HCT116 (cell line): Measurements from ENCODE around the gene ELP5. TPM values are rescaled to one million over a fixed set of nuclear protein-coding genes. Genes with fewer than 3 reads are reported as not detected.

Experiments used
- ATAC-seq: fragments of 200-7000 bp; cut with Tn5 transposase; 2 replicates; pipeline ENCODE4 v1.9.1; 2020; ENCODE audit warnings: mild to moderate bottlenecking, moderate library complexity
- BruUV-seq: library from RNA; stranded (reverse); fragments of 400-500 nt; replicated peaks from 2 replicates; lab custom pipeline; 2021; lab: Mats Ljungman, UMichigan
- CTCF ChIA-PET: fragments of 300-600 bp; sonication (Branson Sonifier 250); formaldehyde crosslinking; loops from one replicate; lab custom pipeline; 2021; ENCODE audit warnings: antibody characterized with exemption; lab: Charles Lee
- POLR2A ChIA-PET: fragments of 300-600, 350-600 bp; sonication (Branson Sonifier 250); formaldehyde crosslinking; loops from one replicate; lab custom pipeline; 2021; ENCODE audit warnings: antibody characterized with exemption; lab: Charles Lee
- RAD21 ChIA-PET, 2 experiments: fragments of 300-600 bp; sonication (Branson Sonifier 250); formaldehyde crosslinking; loops; one replicate each; lab custom pipeline; 2023; ENCODE audit warnings: low total read pairs in 2 of 2; ENCODE audit not compliant: uncharacterized antibody in 2 of 2, unreplicated experiment in 2 of 2, low non-redundant PET in 1 of 2; lab: Charles Lee
- DNase-seq: peaks from one replicate; pipeline ENCODE4 v3.0.0-alpha.2; 2010; ENCODE audit warnings: low read depth, low spot score
- H2AFZ ChIP-seq: fragments of 200-600 bp; shearing (Covaris generic), sonication (generic); 2 replicates; pipeline ENCODE4 v1.6.1; 2017; ENCODE audit warnings: low read depth, mixed run types, mixed read lengths, antibody characterized with exemption, low read length; ENCODE audit not compliant: poor library complexity, severe bottlenecking
- H3K27ac ChIP-seq: 2 replicates; pipeline ENCODE4 v1.5.1; 2012; ENCODE audit warnings: low read depth, low read length
- H3K27me3 ChIP-seq: fragments of 200-600 bp; sonication (generic); 2 replicates; pipeline ENCODE4 v1.6.1; 2016; ENCODE audit warnings: mixed run types, low read length, mixed read lengths; ENCODE audit not compliant: insufficient read depth
- H3K36me3 ChIP-seq, 2 experiments: fragments of 200-500 bp in 1 of 2; fragments of 200-600 bp in 1 of 2; sonication (Bioruptor generic) in 1 of 2; sonication (generic) in 1 of 2; 2 replicates each; pipeline versions ENCODE4 v1.5.1 to v1.6.1; 2014 to 2016; ENCODE audit warnings: low read length in 2 of 2, inconsistent platforms in 1 of 2, mixed read lengths in 1 of 2, mixed run types in 1 of 2; ENCODE audit not compliant: insufficient read depth in 2 of 2, control insufficient read depth in 1 of 2
- H3K4me1 ChIP-seq, 2 experiments: fragments of 200-600 bp in 1 of 2; sonication (generic) in 1 of 2; 2 replicates each; pipeline versions ENCODE4 v1.5.1 to v1.6.1; 2012 to 2017; ENCODE audit warnings: low read length in 2 of 2, inconsistent platforms in 1 of 2, mild to moderate bottlenecking in 1 of 2, mixed read lengths in 1 of 2, mixed run types in 1 of 2, moderate library complexity in 1 of 2; ENCODE audit not compliant: insufficient read depth in 2 of 2, control insufficient read depth in 1 of 2
- H3K4me2 ChIP-seq: fragments of 200-600 bp; sonication (generic); 2 replicates; pipeline ENCODE4 v1.6.1; 2017; ENCODE audit warnings: mixed run types, low read length, mixed read lengths
- H3K4me3 ChIP-seq, 2 experiments: fragments of 200-600 bp in 1 of 2; sonication (generic) in 1 of 2; replicated peaks in 1 of 2; 2 replicates each; pipeline ENCODE4 v1.5.1; 2011 to 2016; ENCODE audit warnings: low read length in 2 of 2, control low read depth in 1 of 2, low read depth in 1 of 2, mild to moderate bottlenecking in 1 of 2, mixed read lengths in 1 of 2, mixed run types in 1 of 2
- H3K79me2 ChIP-seq: fragments of 200-600 bp; sonication (generic); 2 replicates; pipeline ENCODE4 v1.6.1; 2017; ENCODE audit warnings: mild to moderate bottlenecking, mixed run types, low read length, moderate library complexity, mixed read lengths; ENCODE audit not compliant: insufficient read depth
- H3K9ac ChIP-seq: fragments of 200-600 bp; sonication (generic); 2 replicates; pipeline ENCODE4 v1.6.1; 2016; ENCODE audit warnings: low read length, mixed read lengths
- H3K9me2 ChIP-seq: fragments of 200-600 bp; sonication (generic), shearing (Covaris generic); 2 replicates; pipeline ENCODE4 v1.6.1; 2017; ENCODE audit warnings: mixed run types, mild to moderate bottlenecking, moderate library complexity; ENCODE audit not compliant: insufficient read depth
- H3K9me3 ChIP-seq, 2 experiments: fragments of 200-500 bp in 1 of 2; fragments of 200-600 bp in 1 of 2; sonication (Bioruptor generic) in 1 of 2; sonication (generic) in 1 of 2; 2 replicates each; pipeline ENCODE4 v1.6.1; 2014 to 2017; ENCODE audit warnings: low read length in 2 of 2, mixed read lengths in 2 of 2, inconsistent platforms in 1 of 2, low read depth in 1 of 2, mild to moderate bottlenecking in 1 of 2, mixed run types in 1 of 2, moderate library complexity in 1 of 2; ENCODE audit not compliant: control insufficient read depth in 1 of 2, insufficient read depth in 1 of 2
- H4K20me1 ChIP-seq: fragments of 200-600 bp; sonication (generic), shearing (Covaris generic); 2 replicates; pipeline ENCODE4 v1.6.1; 2017; ENCODE audit warnings: mixed run types, mild to moderate bottlenecking, moderate library complexity; ENCODE audit not compliant: insufficient read depth
- CBX3 ChIP-seq: IDR thresholded peaks from 2 replicates; pipeline ENCODE4 v1.6.1; 2012; ENCODE audit warnings: low read depth
- CTCF ChIP-seq, 3 experiments: fragments of 200-600 bp in 1 of 3; sonication (generic) in 1 of 3; IDR thresholded peaks in 2 of 3; conservative IDR thresholded peaks in 1 of 3; 2 replicates each; pipeline ENCODE4 v1.5.1; 2012 to 2017; ENCODE audit warnings: low read depth in 2 of 3, low read length in 2 of 3, antibody characterized with exemption in 1 of 3, borderline replicate concordance in 1 of 3, control low read depth in 1 of 3, mild to moderate bottlenecking in 1 of 3, mixed read lengths in 1 of 3, mixed run types in 1 of 3, moderate library complexity in 1 of 3; ENCODE audit not compliant: insufficient read depth in 1 of 3
- EGR1 ChIP-seq: IDR thresholded peaks from 2 replicates; pipeline ENCODE4 v1.6.1; 2012; ENCODE audit warnings: low read depth
- ELF1 ChIP-seq: IDR thresholded peaks from 2 replicates; pipeline ENCODE4 v1.6.1; 2012; ENCODE audit warnings: low read depth, borderline replicate concordance
- EZH2 ChIP-seq: fragments of 200-600 bp; sonication (generic); IDR thresholded peaks from 2 replicates; pipeline ENCODE4 v1.6.1; 2017; ENCODE audit warnings: antibody characterized with exemption, mixed run types
- EZH2phosphoT487 ChIP-seq: fragments of 200-600 bp; IDR thresholded peaks from 2 replicates; pipeline ENCODE4 v1.6.1; 2018; ENCODE audit warnings: antibody characterized with exemption, borderline replicate concordance
- FOSL1 ChIP-seq: IDR thresholded peaks from 2 replicates; pipeline ENCODE4 v1.6.1; 2012; ENCODE audit warnings: low read depth
- MAX ChIP-seq: IDR thresholded peaks from 2 replicates; pipeline ENCODE4 v1.6.1; 2012
- POLR2A ChIP-seq: IDR thresholded peaks from 2 replicates; pipeline ENCODE4 v1.7.0; 2011; ENCODE audit warnings: borderline replicate concordance; ENCODE audit not compliant: insufficient read depth, insufficient read length; ENCODE audit errors: extremely low read depth
- POLR2AphosphoS5 ChIP-seq: IDR thresholded peaks from 2 replicates; pipeline ENCODE4 v1.6.1; 2011; ENCODE audit warnings: mild to moderate bottlenecking, low read depth, low read length, moderate library complexity
- RAD21 ChIP-seq: IDR thresholded peaks from 2 replicates; pipeline ENCODE4 v1.6.1; 2012; ENCODE audit warnings: low read depth, mild to moderate bottlenecking
- SIN3A ChIP-seq: IDR thresholded peaks from 2 replicates; pipeline ENCODE4 v1.6.1; 2012; ENCODE audit warnings: low read depth
- SP1 ChIP-seq: IDR thresholded peaks from 2 replicates; pipeline ENCODE4 v1.6.1; 2012; ENCODE audit warnings: low read depth
- SRF ChIP-seq: IDR thresholded peaks from 2 replicates; pipeline ENCODE4 v1.6.1; 2012; ENCODE audit warnings: low read depth
- YY1 ChIP-seq: IDR thresholded peaks from 2 replicates; pipeline ENCODE4 v1.6.1; 2011; ENCODE audit warnings: low read length, low read depth, moderate library complexity, mild to moderate bottlenecking; ENCODE audit not compliant: insufficient replicate concordance; ENCODE audit errors: extremely low read depth
- ZNF274 ChIP-seq: fragments of 200-500 bp; sonication (Bioruptor generic); IDR thresholded peaks from 2 replicates; pipeline ENCODE4 v1.6.1; 2014; ENCODE audit warnings: mild to moderate bottlenecking, low read depth, low read length, inconsistent platforms
- intact Hi-C: fragments of 100-400 bp; cut with micrococcal nuclease; formaldehyde crosslinking; loops from 2 replicates; pipeline ENCODE4 v1.10.0; 2022
- total RNA-seq: library from RNA; stranded (reverse); gene quantifications from one replicate; pipeline ENCODE4 v1.2.1, GENCODE V29; 2021; ENCODE audit not compliant: unreplicated experiment
- TF ChIP-seq, protein P1 (sequence below): IDR thresholded peaks from 2 replicates; pipeline ENCODE4 v1.6.1; 2012
- TF ChIP-seq, protein P2 (sequence below): IDR thresholded peaks from 2 replicates; pipeline ENCODE4 v1.6.1; 2012; ENCODE audit warnings: low read depth
- TF ChIP-seq, protein P3 (sequence below): IDR thresholded peaks from 2 replicates; pipeline ENCODE4 v1.6.1; 2011; ENCODE audit warnings: mild to moderate bottlenecking, low read length, moderate library complexity; ENCODE audit not compliant: insufficient replicate concordance; ENCODE audit errors: extremely low read depth

The ELP5 gene
- total RNA-seq, 1 experiment from 2014 or later = 81.7 TPM

GRCh38 chr17:7306911-7307685 lies 55.1 kb downstream of the ELP5 start, which contains the start of gene EIF5A:
Gene EIF5A (plus strand): TSS chr17:7307628. CDS start chr17:7309636, 2,008 bp downstream.
- Histone ChIP-seq H3K4me1 (peaks cover 19 to 41% of the 10 kb centered on the region in 2 experiments), H4K20me1 (peaks cover 24% of the 10 kb centered on the region), H3K27ac (peak within 1 kb of the TSS; percentile 98), H3K4me3 (peak within 1 kb of the TSS; percentile 90 to 99), H3K27me3 (no peaks in the 10 kb centered on the region), H3K9me3 (no peaks in the 10 kb centered on the region), H3K4me2 (peak within 1 kb of the TSS; percentile 88), H3K79me2 (peaks cover 46% of the 10 kb centered on the region), H3K9me2 (no peaks in the 10 kb centered on the region), H2AFZ (no peak within 1 kb of the TSS), H3K36me3 (peaks cover 20 to 34% of the 10 kb centered on the region in 2 experiments), H3K9ac (peak within 1 kb of the TSS; percentile 99)
- ChIA-PET RAD21 (no interaction called here), POLR2A (no interaction called here), CTCF (no interaction called here)
- ATAC-seq (peak; percentile 80), DNase-seq (peak; percentile 100)
- no TSS peak for BruUV-seq
- intact Hi-C loops = loop anchor here (2.0 to 5.0 kb wide), 2 partner anchors 44 to 55 kb away; partner anchors contain the start of genes CTDNEP1 and ELP5
- TF ChIP-seq YY1 (peak; percentile 92), SRF (no peak; the same call in 1 of the 2 replicates), SP1 (peak; percentile 43; the same call in 1 of the 2 replicates), FOSL1 (no peak), CBX3 (no peak), EZH2 (no peak), EZH2phosphoT487 (no peak), RAD21 (no peak), POLR2AphosphoS5 (peak; percentile 77), ELF1 (no peak), POLR2A (peak; percentile 79), SIN3A (no peak; the same call in 1 of the 2 replicates), MAX (no peak; the same call in none of the 2 replicates), ZNF274 (no peak), CTCF (IDR thresholded peaks at IDR 0.05 in 2 of 3, conservative IDR thresholded peaks at IDR 0.05 in 1 of 3; ENCODE audit: borderline replicate concordance in 1 of 3, insufficient read depth in 1 of 3, low read depth in 2 of 3, low read length in 2 of 3) (no peak), EGR1 (peak; percentile 100)
- TF ChIP-seq, protein P1, sequence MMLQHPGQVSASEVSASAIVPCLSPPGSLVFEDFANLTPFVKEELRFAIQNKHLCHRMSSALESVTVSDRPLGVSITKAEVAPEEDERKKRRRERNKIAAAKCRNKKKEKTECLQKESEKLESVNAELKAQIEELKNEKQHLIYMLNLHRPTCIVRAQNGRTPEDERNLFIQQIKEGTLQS = no peak
- TF ChIP-seq, protein P2, sequence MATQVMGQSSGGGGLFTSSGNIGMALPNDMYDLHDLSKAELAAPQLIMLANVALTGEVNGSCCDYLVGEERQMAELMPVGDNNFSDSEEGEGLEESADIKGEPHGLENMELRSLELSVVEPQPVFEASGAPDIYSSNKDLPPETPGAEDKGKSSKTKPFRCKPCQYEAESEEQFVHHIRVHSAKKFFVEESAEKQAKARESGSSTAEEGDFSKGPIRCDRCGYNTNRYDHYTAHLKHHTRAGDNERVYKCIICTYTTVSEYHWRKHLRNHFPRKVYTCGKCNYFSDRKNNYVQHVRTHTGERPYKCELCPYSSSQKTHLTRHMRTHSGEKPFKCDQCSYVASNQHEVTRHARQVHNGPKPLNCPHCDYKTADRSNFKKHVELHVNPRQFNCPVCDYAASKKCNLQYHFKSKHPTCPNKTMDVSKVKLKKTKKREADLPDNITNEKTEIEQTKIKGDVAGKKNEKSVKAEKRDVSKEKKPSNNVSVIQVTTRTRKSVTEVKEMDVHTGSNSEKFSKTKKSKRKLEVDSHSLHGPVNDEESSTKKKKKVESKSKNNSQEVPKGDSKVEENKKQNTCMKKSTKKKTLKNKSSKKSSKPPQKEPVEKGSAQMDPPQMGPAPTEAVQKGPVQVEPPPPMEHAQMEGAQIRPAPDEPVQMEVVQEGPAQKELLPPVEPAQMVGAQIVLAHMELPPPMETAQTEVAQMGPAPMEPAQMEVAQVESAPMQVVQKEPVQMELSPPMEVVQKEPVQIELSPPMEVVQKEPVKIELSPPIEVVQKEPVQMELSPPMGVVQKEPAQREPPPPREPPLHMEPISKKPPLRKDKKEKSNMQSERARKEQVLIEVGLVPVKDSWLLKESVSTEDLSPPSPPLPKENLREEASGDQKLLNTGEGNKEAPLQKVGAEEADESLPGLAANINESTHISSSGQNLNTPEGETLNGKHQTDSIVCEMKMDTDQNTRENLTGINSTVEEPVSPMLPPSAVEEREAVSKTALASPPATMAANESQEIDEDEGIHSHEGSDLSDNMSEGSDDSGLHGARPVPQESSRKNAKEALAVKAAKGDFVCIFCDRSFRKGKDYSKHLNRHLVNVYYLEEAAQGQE = no peak
- TF ChIP-seq, protein P3, sequence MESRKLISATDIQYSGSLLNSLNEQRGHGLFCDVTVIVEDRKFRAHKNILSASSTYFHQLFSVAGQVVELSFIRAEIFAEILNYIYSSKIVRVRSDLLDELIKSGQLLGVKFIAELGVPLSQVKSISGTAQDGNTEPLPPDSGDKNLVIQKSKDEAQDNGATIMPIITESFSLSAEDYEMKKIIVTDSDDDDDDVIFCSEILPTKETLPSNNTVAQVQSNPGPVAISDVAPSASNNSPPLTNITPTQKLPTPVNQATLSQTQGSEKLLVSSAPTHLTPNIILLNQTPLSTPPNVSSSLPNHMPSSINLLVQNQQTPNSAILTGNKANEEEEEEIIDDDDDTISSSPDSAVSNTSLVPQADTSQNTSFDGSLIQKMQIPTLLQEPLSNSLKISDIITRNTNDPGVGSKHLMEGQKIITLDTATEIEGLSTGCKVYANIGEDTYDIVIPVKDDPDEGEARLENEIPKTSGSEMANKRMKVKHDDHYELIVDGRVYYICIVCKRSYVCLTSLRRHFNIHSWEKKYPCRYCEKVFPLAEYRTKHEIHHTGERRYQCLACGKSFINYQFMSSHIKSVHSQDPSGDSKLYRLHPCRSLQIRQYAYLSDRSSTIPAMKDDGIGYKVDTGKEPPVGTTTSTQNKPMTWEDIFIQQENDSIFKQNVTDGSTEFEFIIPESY = no peak
